Thyroid gland (tissue), 4 donors: ENCODE measurements around the gene PRND.

Experiments used
- CTCF ChIP-seq, 6 experiments: fragments of 200-600 bp in 3 of 6; fragments of 450-650 bp in 3 of 6; sonication (generic) in 3 of 6; IDR thresholded peaks; one replicate each; pipeline ENCODE4 v1.5.1; 2016 to 2019; ENCODE audit warnings: antibody characterized with exemption in 6 of 6, mild to moderate bottlenecking in 2 of 6, inconsistent platforms in 1 of 6, moderate library complexity in 1 of 6
- POLR2A ChIP-seq, 2 donors: fragments of 450-650 bp; IDR thresholded peaks; one replicate each; pipeline ENCODE4 v1.6.1; 2017; ENCODE audit warnings: antibody characterized with exemption in 2 of 2, mild to moderate bottlenecking in 2 of 2, moderate library complexity in 1 of 2

GRCh38 chr20:4737857-4738627 is 16.3 kb downstream of the PRND start:
- TF ChIP-seq CTCF (IDR thresholded peaks at IDR 0.05) (no peak), POLR2A (IDR thresholded peaks at IDR 0.05) (no peak)
